DND-41 (cell line): ENCODE measurements around the gene SPI1.

ENCODE experiments used
- EZH2 ChIP-seq: IDR thresholded peaks from 3 replicates; pipeline ENCODE4 v1.6.1; 2012; ENCODE audit warnings: borderline replicate concordance, low read depth, mild to moderate bottlenecking, moderate library complexity, low read length, inconsistent platforms; ENCODE audit not compliant: severe bottlenecking
- TF ChIP-seq, protein P1 (sequence below): IDR thresholded peaks from 2 replicates; pipeline ENCODE4 v1.5.1; 2012; ENCODE audit warnings: borderline replicate concordance, low read length, moderate library complexity, mild to moderate bottlenecking; ENCODE audit not compliant: poor library complexity, severe bottlenecking; ENCODE audit errors: extremely low read depth

- TF ChIP-seq, protein P1, sequence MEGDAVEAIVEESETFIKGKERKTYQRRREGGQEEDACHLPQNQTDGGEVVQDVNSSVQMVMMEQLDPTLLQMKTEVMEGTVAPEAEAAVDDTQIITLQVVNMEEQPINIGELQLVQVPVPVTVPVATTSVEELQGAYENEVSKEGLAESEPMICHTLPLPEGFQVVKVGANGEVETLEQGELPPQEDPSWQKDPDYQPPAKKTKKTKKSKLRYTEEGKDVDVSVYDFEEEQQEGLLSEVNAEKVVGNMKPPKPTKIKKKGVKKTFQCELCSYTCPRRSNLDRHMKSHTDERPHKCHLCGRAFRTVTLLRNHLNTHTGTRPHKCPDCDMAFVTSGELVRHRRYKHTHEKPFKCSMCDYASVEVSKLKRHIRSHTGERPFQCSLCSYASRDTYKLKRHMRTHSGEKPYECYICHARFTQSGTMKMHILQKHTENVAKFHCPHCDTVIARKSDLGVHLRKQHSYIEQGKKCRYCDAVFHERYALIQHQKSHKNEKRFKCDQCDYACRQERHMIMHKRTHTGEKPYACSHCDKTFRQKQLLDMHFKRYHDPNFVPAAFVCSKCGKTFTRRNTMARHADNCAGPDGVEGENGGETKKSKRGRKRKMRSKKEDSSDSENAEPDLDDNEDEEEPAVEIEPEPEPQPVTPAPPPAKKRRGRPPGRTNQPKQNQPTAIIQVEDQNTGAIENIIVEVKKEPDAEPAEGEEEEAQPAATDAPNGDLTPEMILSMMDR = no peak
- no peak for TF ChIP-seq EZH2
Observed at GRCh38 chr11:47406896-47407745, 28.8 kb upstream of the SPI1 start.
